HG03469 (cell line): ENCODE results near the gene ZFX.

Experiments used
- ATAC-seq: cut with Tn5 transposase; IDR thresholded peaks from one replicate; pipeline ENCODE4 v1.9.1; 2021; ENCODE audit warnings: mild to moderate bottlenecking, moderate library complexity, moderate number of reproducible peaks; ENCODE audit not compliant: unreplicated experiment

The ZFX gene

GRCh38 chrX:24200133-24200532, 50.6 kb downstream of the ZFX start:
- no peak for ATAC-seq

DNA sequence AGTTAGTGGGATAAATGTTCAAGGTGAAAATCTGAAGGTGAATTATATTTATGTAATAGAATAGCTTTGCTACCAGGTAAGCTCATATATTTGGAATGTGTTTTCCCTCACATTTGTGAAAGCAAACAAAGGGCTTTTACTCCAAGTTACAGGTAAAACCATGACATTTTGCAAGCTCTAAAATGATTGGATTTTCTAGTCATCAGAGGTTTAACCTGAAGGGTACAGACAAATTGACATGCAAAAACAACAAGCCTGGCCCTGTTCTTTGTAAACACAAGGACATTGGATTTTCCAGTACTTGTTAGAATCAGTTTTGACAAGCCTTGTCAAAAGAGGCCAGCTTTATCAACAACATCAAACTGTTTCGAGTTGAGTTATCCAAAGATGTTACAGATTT, 51.7 kb downstream of the ZFX start:
- no peak for ATAC-seq

DNA sequence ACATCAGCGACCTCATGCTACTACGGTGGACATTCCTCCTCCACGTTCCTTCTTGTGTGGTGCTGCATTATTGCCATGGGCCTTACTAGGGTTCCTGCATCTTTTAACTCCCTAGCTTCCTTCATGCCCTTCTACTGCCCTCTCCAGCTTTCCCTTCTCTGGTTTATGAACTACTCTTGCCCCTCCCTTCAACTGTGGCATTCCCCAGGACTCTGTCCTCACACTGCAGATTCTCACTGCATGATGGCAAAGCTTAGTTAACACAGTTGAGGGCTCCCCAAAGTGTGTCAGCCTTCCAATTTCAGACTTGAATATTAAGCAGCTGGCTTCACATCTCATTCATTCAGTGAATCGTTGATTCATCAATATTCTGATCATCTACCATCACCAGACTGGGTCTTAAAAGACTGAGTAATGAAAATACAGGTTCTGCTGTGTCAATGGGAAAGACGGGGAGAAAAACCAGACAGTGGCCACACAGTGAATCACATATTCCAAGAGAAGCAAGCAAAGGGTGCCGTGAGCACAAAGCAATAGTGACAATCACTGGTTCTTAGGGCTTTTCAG, 53.0 kb downstream of the ZFX start:
- ATAC-seq: no peak

DNA sequence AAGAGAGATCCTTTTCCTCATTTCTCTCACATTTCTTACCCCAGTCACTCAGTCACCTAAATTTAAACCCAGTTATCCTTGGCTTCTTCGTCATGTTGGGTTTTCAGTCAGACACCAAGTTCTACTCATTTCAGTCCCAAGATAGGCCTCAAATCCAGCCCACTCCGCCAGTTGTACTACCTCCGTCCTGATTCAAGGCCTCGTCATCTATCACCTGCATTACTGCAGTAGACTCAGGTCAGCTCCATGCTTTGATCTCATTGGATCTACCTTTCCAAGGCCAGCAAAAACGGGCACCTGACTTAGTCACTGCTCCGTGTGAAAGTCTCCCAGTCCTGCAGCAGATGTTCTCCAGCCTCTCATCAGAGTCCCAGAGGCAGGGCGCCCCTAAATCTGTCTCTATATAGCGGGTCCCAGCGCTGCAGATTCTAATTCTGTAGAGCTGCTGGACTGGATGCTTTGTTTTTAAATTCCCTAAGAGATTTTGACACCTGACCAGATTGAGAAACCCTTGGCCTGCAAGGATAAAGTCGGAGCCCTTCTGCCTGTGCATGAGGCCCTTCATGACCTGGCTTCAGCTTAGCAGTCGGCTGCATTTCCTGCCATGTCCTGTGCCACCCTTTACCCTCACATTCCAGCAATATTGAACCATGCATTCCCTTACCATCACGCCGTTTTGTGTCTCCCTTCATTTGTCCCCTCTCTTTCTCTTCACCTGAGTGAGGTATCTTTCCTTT, 53.7 kb downstream of the ZFX start:
- no peak for ATAC-seq

- ATAC-seq: no peak
Measured at GRCh38 chrX:24204331-24204730, 54.8 kb downstream of the ZFX start.

DNA sequence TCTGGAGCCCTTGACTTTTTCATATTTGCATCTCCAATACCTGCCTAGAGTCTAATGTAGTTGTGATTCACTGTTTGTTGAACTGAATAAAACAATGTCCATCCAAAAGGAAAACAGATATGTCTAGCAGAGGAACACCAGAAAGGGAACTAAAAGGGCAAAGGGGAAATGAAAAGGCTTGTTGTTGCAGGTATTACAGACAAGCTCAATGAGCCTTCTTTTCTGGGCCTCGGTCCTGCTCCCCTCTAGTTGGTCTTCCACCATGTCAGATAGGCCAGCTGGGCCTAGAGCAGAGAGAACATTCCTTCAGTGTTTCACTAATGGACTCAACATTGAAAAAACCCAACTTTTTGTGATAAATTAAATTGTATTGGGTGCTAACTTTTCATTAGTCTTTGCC, 55.4 kb downstream of the ZFX start:
- no peak for ATAC-seq

GRCh38 chrX:24207826-24208225, 58.3 kb downstream of the ZFX start:
- no peak for ATAC-seq

DNA sequence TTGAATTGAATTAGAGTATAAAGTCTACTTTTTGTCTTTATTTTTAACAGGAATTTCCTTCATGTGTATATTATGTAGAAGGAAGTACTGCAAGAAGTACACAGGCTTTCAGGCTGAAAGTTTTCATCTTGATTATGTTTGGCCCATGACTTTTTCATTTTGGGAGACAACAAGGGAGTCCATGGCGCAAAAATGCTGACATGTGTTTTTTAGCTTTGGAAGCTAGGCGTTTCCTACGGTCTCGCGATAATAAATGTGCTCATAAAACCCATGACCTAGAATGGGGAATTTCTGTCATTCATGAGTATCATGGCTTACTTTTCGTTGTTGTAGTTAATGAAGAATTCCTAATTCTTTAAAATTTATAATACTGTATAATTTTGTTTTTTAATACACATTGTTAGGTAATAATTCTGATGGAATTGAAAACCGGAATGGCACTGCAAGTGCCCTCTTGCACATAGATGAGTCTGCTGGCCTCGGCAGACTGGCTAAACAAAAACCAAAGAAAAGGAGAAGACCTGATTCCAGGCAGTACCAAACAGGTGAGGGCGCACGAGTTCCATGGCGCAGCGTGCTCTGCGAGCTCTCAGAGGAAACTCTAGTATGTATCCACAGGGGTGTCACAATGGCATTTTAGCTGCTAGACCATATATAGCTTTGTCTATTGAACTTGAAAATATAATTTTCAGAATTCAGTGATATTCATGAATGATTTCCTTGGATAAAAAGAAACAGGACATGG, 59.1 kb downstream of the ZFX start:
- no peak for ATAC-seq

- no peak for ATAC-seq
Measured at GRCh38 chrX:24210190-24210589, 60.7 kb downstream of the ZFX start.

DNA sequence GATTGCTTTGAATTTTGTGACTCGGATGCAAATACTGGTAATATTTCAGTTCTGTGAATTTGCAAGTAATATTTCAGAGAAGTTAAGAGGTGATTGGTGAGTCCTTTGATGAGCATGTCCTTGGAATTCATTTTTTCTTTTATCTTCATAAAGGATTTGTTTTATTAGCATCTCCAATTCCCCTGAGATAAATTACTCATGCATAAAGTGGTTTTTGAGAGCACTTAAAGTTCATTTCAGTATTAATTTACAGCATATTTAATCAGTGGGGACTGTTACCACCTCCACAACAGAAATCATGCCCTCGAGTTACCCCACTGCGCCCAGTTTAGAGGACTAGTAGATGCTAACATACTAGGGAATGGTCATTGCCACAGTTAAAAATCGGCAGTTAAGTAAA, 65.0 kb downstream of the ZFX start:
- no peak for ATAC-seq

DNA sequence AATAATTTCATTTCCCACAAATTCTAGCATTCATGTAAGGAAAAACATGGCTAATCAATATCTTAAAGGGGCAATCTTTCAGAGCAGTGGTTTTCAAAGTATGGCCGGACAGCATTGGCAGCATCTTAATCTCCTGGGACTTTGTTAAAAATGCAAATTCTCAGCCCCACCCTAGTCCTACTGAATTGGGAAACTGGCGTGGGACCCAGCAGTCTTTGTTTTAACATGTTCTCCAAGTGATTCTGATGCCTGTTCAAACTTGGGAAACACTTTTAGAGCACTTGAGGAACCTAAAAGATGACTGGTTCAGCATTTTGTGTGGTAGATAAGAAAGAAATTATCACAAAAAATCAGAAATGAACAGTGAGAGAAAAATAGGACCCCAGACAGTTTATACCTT, 65.7 kb downstream of the ZFX start:
- no peak for ATAC-seq

GRCh38 chrX:24216037-24216436, 66.5 kb downstream of the ZFX start:
- no peak for ATAC-seq

DNA sequence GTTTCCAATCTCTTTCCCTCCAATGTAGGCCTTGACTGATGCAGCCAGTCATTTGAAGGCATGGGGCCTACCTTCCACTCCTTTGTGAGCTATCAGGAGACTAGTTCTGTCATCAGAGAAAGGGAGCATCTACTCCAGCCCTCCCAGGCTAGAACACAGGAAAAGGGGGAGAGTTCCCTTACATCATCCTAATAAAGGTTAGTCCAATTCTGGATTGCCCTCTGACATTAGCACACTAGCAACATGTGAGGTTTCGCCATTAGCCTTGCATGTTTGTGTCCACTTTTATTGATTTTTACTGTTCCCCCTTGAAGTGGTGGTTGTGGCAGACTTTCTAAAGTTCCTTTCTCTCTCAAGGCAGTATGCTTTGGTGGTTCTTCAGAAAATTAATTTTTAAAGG, 67.3 kb downstream of the ZFX start:
- no peak for ATAC-seq

- no peak for ATAC-seq
Measured at GRCh38 chrX:24219320-24219719, 69.8 kb downstream of the ZFX start.

GRCh38 chrX:24221872-24222271, 72.3 kb downstream of the ZFX start:
- ATAC-seq: no peak

- no peak for ATAC-seq
Measured at GRCh38 chrX:24225265-24225664, 75.7 kb downstream of the ZFX start.

- no peak for ATAC-seq
Measured at GRCh38 chrX:24226176-24226575, 76.6 kb downstream of the ZFX start.

GRCh38 chrX:24228596-24228995, 79.1 kb downstream of the ZFX start:
- no peak for ATAC-seq

- ATAC-seq: no peak
Measured at GRCh38 chrX:24229400-24229879, 79.9 kb downstream of the ZFX start.

GRCh38 chrX:24229976-24230375, 80.4 kb downstream of the ZFX start:
- ATAC-seq: no peak

DNA sequence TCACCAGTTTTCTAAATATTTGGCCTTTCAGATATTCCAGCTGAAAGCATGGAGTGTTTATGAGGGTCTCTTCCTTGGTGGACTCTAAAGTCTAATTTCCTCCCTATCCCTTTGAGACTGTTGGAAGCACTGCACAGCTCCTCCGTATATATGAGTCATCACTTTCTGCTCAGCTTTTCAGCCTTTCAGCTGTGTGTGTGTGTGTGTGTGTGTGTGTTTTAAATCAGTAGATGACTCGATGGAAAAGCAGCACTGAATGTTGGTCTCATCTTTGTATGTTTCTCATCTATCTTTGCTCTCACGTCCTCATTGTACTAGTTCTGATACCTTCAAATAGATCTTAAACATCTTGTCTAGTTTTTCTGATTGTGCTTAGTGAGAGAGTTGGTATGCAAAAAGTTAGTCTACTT, 81.6 kb downstream of the ZFX start:
- no peak for ATAC-seq

DNA sequence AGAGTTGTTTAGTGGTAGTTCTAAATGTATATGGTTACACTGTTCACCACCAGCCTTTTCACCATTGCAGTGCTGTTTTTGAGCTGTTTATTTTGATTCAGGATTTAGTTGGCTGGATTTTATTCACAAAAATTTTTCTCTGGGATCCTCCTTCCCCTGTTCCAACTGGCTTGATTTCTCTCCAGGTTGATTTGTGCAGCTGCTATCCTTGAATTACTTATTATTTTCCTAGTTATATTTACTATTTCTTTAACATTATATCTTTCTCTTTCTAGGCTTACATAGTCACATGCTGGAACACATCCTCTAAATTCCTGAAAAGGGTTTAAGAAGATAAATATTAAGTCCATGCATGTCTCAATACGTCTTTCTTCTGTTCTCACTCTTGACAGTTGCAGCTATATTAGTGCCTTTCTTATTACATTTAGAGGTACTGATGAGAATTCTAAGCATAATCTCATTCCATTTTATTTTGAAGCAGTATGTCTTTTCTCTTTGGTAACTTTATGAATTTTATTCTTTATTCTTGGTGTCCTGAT, 82.2 kb downstream of the ZFX start:
- no peak for ATAC-seq
